ENCODE results near the gene TP63.
"Not testable (repeated sequence)": the region's sequence is repeated elsewhere in the genome, so short reads cannot be mapped to it uniquely, and the experiment has no call there.

TP63 gene

DNA sequence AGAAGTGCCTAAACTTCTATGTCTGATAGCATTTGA lies at the start of gene TP63:
Gene TP63, plus strand, starts transcription at position 17 of the 36 bp plus-strand sequence. CDS start 127 bp downstream, outside the sequence.
- no peak for DNase-seq (ENCODE audit: low read depth in 2 of 2, low spot score in 1 of 2)

DNA sequence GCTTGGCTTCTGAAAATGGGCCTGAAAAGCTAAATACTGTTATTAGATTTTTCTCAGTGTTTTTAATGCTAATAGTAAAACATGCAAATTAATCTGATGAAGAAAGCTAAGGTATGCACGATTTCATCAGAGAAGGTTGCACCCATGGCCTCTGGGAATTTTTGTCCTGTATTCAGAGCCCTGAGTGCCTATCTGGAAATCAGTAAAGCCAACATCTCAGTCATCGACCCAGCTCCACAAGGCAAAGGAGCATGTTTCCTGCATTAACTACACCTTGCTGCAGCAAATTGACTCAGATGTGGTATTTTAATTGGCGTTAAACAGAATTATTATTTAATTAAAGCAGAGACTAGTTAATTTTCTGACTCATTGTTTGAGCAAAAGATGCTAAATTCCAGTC lies 49.0 kb upstream of the TP63 start:
- no peak for DNase-seq (ENCODE audit: low read depth in 2 of 2, low spot score in 1 of 2)

- DNase-seq (ENCODE audit: low read depth in 2 of 2, low spot score in 1 of 2), result no peak
These were observed 46.5 kb upstream of the TP63 start for GRCh38 chr3:189584645-189585044.

DNA sequence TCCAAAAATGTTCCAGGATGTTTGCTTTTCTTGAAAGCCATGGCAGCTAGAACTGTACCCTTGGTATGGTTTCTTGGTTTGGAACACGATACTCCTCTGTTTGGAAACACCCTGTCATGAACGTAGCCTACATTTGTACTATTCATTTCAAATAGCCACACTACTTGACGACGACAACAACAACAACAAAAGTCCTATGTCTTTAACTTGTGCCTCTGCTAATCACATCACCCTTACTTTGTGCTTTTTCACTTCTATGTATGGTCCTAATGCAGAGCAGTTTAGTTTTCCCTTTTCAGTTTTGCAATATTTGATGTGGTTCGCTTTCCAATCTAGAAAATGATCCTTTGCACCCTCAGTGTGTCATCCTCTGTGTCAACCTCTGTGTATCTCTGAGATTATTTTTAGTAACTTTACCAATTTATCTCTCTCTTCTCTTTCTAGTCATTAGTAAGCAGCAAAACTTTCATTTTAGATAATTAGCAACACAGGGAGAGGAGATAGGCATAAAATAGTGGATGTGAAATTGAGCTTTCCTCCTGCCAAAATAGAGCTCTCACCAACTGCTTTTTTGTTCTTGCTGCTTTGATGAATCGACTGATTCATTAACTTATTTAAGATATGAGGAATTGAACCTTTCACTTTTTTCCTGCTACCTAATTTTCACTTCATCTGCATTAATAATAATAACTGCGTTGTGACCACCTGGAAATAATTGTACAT lies 44.1 kb upstream of the TP63 start:
- DNase-seq (ENCODE audit: low read depth in 2 of 2, low spot score in 1 of 2), result no peak

- DNase-seq (ENCODE audit: low read depth in 2 of 2, low spot score in 1 of 2), result no peak
These were observed 43.5 kb upstream of the TP63 start for GRCh38 chr3:189587664-189588040.

DNA sequence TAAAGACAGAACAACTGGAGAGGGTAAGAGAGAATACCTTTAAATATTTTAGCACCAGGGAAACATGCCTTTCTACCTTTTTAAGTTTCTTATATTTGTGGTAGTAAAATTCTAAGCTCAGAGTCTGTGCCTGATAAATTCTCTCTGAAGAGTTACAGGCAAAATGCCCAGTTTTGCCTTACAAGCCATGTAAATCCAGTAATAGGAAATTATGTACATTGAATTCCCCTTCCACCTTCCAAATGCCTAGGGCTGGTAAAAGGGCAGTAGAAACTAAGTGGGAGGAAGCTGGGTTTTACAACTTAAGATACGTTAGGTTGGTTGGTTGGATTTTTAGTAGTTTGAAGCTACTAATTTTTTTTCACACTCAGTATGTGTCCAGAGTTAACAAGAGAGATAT lies 43.1 kb upstream of the TP63 start:
- no peak for DNase-seq (ENCODE audit: low read depth in 2 of 2, low spot score in 1 of 2)

- no peak for DNase-seq (ENCODE audit: low read depth in 2 of 2, low spot score in 1 of 2)
These were observed 42.6 kb upstream of the TP63 start for GRCh38 chr3:189588475-189589178.

GRCh38 chr3:189589179-189589569 lies 42.0 kb upstream of the TP63 start:
- no peak for DNase-seq (ENCODE audit: low read depth in 2 of 2, low spot score in 1 of 2)

- no peak for DNase-seq (ENCODE audit: low read depth in 2 of 2, low spot score in 1 of 2)
These were observed 41.0 kb upstream of the TP63 start for GRCh38 chr3:189590223-189590622.

DNA sequence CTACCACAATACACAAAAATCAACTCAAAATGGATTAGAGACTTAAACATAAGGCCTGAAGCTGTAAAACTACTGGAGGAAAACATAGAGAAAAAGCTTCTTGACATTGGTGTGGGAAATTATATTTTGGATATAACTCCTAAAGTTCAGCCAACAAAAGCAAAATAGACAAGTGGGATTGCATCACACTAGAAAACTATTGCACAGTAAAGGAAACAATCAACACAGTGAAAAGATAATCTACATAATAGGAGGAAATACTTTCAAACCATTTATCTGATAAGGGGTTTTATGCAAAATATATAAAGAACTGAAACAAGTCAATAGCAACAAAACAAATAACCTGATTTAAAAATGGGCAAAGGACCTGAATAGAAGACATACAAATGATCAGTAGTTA lies 37.6 kb upstream of the TP63 start:
- DNase-seq (ENCODE audit: low read depth in 2 of 2, low spot score in 1 of 2), result no peak

DNA sequence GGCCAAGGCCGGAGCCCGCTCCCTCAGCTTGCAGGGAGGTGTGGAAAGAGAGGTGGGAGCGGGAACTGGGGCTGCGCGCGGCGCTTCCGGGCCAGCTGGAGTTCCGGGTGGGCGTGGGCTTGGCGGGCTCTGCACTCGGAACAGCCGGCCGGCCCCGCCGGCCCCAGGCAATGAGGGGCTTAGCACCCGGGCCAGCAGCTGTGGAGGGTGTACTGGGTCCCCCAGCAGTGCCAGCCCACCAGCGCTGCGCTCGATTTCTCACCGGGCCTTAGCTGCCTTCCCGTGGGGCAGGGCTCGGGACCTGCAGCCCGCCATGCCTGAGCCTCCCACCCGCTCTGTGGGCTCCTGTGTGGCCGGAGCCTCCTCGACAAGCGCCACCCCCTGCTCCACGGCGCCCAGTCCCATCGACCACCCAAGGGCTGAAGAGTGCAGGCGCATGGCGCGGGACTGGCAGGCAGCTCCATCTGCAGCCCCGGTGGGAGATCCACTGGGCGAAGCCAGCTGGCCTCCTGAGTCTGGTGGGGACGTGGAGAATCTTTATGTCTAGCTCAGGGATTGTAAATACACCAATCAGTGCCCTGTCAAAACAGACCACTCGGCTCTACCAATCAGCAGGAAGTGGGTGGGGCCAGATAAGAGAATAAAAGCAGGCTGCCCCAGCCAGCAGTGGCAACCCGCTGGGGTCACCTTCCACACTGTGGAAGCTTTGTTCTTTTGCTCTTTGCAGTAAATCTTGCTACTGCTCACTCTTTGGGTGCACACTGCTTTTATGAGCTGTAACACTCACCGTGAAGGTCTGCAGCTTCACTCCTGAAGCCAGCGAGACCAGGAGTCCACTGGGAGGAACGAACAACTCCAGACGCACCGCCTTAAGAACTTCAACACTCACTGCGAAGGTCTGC lies 34.9 kb upstream of the TP63 start:
- DNase-seq (ENCODE audit: low read depth in 2 of 2, low spot score in 1 of 2), result not testable (repeated sequence)

GRCh38 chr3:189597918-189598317 lies 33.3 kb upstream of the TP63 start:
- no peak for DNase-seq (ENCODE audit: low read depth in 2 of 2, low spot score in 1 of 2)

DNA sequence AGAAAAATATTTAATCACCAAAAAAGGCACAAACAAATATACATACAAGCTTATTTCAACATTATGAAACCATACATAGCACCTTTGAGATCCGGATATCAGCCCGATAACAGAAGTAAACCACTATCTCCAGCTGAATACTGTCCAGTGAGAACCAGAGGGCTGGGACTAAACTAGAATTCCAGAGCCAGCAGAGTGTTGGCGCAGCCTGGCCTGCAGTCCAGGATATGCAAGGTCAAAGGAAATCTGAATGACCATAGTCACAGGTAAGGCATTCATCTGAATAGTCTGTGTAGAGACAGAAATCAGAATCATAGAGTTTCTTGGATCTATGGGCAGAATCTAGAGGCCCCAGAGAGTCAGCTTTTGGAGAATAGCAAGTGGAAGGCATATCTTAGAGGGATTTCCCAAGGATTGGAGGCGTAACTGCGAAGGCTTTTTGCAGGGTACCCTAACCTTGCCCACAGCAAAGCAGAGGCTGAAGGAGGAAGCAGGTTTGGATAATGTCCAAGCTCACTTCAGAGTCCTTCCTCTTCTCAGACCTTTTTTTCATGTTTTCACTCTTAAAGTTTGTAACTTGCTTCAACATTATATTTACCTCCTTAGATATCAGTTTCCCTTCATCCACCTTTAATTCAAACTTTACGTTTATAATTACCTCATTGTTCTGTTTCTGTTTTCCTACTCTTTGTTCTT lies 32.5 kb upstream of the TP63 start:
- DNase-seq (ENCODE audit: low read depth in 2 of 2, low spot score in 1 of 2), result no peak

GRCh38 chr3:189602471-189602870 lies 28.7 kb upstream of the TP63 start:
- DNase-seq (ENCODE audit: low read depth in 2 of 2, low spot score in 1 of 2), result no peak

- DNase-seq (ENCODE audit: low read depth in 2 of 2, low spot score in 1 of 2), result no peak
These were observed 25.5 kb upstream of the TP63 start for GRCh38 chr3:189605717-189606116.

GRCh38 chr3:189606774-189607173 lies 24.4 kb upstream of the TP63 start:
- no peak for DNase-seq (ENCODE audit: low read depth in 2 of 2, low spot score in 1 of 2)

DNA sequence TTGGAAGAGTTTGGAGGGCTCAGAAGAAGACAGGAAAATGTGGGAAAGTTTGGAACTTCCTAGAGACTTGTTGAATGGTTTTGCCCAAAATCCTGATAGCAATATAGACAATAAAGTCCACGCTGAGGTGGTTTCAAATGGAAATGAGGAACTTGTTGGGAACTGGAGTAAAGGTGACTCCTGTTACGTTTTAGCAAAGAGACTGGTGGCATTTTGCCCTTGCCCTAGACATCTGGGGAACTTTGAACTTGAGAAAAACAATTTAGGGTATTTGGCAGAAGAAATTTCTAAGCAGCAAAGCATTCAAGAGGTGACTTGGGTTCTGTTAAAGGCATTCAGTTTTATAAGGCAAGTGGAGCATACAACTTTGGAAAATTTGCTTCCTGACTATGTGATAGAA lies 18.5 kb upstream of the TP63 start:
- not testable (repeated sequence) for DNase-seq (ENCODE audit: low read depth in 2 of 2, low spot score in 1 of 2)

GRCh38 chr3:189613122-189613521 lies 18.1 kb upstream of the TP63 start:
- no peak for DNase-seq (ENCODE audit: low read depth in 2 of 2, low spot score in 1 of 2)

- no peak for DNase-seq (ENCODE audit: low read depth in 2 of 2, low spot score in 1 of 2)
These were observed 9.1 kb upstream of the TP63 start for GRCh38 chr3:189621948-189622603.

- no peak for DNase-seq (ENCODE audit: low read depth in 2 of 2, low spot score in 1 of 2)
These were observed 8.6 kb upstream of the TP63 start for GRCh38 chr3:189622629-189623028.

DNA sequence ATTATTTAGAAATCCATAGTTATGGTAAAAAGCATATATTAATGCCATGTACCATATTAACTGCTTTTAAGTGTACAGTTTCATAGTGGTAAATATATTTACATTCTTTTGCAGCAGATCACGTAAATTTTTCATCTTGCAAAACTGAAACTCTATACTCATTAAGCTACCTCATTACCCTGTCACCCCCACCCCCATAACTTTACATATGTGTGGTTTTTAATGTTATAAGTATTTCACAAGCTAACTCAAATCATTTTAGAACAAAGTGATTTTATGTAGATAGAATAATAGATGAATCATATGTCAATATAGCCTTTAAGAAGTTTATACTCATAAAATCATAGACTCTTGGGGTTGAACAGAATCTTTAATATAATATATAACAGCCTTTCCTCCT lies 7.1 kb upstream of the TP63 start:
- DNase-seq (ENCODE audit: low read depth in 2 of 2, low spot score in 1 of 2), result no peak

Data from stimulated activated CD8-positive, alpha-beta memory T cell treated with anti-CD3 and anti-CD28 coated beads, Interleukin-4, amount 100 ng/mL, for 1 hour (primary cell).